GM21529 (cell line): ENCODE measurements around the gene PTPRT.

Experiments used
- ATAC-seq: cut with Tn5 transposase; IDR thresholded peaks from one replicate; pipeline ENCODE4 v1.9.1; 2021; ENCODE audit not compliant: unreplicated experiment

The PTPRT gene

DNA sequence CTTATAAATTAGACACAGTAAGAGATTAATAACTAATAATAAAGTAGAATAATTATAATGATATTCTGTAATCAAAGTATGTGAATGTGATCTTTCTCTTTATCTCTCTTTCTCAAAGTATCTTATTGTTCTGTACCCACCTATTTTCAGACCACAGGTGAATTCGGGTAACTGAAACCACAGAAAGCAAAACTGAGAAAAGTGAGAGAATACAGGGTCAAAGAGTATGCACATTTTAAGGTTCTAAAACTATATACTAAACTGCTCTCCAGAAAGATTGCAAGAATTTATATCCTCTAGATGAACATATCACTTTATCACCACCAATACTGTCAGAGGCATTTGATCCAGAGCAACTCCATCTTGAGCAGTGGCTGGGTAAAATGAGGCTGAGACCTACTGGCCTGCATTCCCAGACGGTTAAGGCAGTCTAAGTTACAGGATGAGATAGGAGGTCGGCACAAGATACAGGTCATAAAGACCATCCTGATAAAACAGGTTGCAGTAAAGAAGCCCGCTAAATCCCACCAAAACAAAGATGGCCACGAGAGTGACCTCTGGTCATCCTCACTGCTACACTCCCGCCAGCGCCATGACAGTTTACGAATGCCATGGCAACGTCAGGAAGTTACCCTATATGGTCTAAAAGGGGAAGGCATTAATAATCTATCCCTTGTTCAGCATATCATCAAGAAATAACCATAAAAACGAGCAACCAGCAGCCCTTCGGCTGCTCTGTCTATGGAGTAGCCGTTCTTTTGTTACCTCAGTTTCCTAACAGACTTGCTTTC, 211.3 kb downstream of the PTPRT start:
- ATAC-seq, result no peak

DNA sequence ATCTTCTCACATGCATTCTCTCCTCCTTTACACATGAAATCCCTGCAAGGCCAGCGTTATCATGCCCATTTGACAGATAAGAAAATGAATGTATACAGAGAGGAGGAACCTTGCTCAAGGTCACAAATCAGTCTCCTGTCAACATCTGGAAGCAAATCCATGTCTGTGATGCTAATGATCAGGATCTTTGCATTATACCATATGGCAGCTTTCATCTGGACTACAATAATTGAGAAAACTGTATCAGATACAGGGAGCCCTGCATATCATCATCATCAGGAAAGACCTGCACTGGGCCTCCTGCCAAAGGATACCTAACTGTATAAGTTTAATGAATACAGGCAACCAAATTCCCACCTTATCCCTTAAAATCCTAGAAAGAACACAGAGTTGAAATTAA, 213.7 kb downstream of the PTPRT start:
- ATAC-seq, result no peak

DNA sequence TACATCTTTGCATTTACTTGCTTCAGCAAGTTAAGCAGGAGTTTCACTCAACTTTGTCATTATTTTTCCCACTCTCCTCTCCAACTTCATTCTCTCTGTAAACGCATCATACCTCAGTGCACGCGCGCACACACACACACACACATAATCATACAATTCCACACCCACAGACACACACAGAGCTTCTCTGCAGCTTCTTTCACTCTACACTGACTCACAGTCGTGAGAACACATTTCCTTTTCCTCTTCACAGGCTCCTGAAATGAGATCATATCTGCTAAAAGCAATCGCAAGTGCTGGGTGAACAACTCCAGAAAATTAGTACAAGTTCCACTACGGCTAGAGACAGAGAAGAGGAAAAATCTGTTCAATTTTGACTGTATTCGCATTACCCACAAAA, 215.4 kb downstream of the PTPRT start:
- ATAC-seq, result no peak

DNA sequence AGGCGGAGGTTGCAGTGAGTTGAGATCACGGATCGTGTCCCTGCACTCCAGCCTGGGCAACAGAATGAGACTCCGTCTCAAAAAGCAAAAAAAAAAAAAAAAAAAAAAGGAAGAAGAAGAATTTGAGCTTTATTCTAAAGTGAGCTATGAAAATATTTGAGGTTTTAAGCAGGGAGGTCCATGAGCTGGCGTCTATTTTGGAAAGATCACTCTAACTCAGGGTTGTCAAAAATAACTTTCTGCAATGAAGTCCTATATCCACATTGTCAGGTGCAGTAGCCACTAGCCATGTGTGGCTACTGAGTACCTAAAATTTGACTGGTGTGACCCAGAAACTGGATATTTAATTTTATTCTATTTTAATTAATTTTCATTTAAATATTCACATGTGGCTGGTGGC, 217.1 kb downstream of the PTPRT start:
- no peak for ATAC-seq

DNA sequence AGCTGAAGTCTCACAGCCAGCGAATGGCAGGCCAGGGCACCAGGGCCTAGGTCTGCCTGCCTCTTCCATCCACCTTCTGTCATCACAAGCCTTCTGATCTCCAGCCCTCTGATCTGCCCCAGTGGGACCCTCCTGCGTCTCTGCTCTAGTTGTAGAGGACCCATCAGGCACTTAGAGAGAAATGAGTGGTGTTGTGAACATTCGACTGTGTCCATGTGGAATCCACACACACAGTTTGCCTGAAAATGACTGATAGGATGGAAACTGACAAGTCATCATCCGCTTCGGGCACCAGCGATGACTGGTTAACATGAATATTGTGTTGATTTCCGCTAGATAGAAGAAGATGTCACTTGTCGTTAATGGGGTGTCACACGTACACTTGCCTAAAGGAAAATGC, 221.0 kb downstream of the PTPRT start:
- no peak for ATAC-seq

DNA sequence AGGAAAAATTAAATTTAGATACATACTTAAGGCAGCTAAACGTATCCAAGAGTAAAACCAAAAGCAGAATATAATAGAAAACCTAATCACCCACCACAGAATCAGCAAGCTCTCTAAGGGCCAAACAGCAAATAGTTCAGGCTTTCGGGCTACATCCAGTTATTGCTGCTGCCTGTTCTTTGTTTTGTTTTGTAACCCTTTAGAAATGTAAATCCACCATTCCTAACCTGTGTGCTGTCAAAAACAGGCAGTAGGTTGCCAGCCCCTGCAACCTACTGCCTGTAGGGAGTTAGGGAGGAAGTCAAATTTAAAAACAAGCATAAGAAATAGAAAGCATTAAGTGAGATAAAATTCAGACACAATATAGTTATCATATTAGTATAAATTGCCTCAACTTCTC, 225.9 kb downstream of the PTPRT start:
- ATAC-seq, result no peak

DNA sequence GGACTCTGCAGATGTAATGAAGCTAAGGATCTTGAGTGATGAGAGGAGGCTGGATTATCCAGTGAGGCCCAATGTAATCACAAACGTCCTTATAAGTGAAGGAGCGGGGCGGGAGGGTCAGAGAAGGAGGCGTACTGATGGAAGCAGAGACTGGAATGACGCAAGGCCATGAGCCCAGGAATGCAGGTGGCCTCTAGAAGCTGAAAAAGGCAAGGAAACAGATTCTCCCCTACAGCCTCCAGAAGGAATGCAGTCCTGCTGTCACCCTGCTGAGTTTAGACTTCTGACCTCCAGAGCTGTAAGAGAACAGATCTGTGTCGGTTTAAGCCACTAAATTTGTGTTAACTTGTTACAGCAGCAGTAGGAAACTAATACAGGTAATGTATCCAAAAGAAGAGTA, 227.9 kb downstream of the PTPRT start:
- no peak for ATAC-seq

DNA sequence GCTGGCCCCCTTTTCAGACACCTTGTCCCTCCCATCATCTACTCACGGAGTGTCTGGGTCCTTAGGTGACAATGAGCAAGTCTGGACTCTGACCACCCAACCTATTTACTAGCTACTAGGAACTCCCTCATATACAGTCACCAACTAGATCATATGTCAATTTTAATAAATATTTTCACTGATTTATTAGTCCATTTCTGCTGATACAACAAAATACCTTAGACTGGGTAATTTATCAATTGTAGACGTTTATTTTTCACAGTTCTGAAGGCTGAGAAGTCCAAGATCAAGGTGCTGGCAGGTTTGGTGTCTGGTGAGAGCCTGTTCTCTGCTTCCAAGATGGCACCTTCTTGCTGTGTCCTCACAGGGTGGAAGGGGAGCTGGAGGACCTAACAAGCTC, 229.7 kb downstream of the PTPRT start:
- ATAC-seq, result no peak

DNA sequence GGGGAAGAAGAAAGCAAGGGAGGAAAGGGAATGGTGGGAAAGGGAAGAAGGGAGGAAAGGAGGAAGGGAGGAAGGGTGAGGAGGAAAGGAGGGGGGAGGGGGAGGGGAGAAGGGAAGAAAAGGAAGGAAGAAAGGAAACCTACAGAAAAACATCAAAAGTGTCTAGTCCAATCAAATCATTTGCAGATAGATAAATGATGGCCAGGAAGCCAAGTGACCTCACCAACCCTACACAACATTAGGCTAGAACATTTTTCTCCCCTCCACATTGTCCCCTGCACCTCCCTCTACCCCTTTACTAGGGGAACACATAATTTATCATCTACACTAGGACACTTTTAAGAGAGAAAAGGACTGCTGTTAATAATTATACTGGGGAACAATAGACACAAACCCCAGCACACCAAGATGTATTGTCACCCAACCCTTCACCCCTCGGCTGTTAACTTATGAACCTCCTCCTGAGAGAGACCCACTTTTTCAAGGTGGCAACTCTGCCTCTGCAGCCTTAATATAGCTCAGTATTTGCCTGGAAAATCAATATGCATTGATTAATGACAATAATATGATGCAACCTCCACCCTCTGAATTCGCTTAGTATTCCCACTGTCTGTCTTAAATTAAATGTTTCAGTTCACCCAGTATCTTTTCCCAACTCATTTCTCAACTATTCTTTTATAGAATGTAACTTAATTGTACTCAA, 231.2 kb downstream of the PTPRT start:
- no peak for ATAC-seq

DNA sequence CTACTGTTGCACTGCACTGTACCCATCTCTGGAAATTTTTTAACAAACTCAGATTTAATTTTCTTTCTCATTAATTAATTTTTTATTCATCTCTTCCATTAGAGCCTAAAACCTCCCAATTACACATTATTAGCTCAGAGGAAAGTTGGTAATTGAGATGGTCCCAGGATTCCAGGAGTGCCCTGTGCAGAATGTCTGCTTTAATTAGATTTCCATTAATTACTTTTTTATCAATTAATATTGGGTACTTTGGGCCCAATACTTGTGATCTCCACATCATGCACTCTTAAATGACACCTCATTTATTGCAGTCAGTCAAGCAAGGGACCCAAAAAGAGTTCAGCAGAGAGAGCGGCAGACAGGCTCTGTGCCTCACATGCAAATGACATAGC, 232.0 kb downstream of the PTPRT start:
- ATAC-seq, result no peak

DNA sequence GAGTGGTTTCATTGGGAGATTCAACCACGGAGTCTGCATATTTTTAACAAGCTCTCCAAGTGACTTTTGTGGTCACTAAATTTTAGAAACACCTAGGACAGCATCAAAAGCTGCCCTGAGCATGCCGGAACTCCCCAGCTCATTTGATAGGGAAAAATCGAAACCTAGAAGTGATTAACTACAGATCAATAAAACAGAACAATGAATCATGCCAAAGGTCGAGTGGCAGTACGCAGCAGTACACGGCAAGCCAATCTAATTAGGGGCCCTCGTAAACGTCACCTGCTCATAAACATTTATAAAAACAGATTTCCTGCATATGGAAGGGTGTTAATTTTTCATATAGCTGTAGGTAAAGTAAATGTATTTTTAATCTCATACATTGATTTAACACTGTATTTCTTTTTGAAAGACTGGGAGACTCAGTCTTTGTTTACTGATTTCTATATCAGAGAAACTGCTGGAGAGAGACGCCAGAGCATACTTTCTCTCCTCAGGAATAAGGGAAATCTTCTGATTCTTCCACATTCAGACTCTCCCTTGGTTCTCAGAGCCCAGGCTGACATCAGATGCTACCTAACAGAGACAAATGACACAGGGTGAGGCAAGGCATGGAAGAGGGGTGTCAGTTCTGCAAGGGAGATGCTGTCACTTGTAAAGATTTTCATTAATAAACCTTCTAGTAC, 232.5 kb downstream of the PTPRT start:
- no peak for ATAC-seq

DNA sequence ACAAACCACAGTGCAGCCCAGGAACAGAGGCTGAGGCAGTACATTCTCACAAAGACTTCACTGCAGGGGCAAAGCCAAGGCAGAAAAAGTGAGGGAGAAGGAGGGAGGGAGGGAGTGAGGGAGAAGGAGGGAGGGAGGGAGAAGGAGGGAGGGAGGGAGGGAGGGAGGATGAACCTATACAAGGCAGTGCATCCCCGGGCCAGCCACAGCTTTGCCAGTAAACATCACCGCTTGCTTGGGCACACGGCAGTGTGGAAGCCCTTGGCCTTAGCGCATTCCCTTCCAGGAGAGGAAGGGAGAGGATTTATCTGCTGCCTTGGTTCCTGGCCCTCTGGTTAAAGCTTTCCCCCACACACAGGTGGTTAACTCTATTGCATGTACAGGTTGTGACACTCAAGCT, 234.0 kb downstream of the PTPRT start:
- no peak for ATAC-seq

DNA sequence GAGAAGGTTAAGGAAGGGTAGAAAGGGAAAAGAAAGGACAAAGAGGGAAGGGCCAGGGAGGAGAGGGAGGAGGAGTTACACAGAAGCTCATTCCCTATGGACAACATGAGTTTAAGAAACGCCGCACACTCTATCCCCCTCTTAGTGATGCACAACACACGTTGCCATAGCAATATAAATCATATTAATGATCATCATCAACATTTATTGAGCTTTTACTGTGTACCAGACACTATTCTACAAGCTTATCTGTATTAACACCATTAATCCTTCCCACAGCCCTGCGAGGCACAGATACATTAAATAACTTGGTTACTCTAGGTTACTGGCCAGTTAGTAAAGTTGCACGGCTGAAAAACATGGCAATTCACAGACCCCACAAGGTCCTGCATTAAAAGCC, 234.8 kb downstream of the PTPRT start:
- ATAC-seq, result no peak

DNA sequence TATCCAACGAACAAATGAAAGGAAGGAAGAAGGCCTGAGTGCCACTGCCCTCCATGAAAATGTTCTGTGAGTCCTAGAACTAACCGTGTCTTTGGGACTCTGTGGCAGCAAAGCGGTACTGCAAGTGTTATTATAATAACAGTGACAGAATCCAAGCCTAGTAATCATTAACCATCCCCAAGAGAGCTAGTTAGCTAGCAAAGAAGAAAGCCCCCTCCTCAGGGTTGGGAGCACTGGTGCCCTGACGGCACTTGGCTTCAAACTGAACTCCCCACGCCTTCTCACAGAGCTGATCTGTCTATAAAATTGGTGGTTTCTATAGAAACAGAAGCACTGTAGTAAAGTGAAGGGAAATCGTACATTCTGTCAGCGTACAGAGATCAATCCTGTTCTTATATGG, 239.8 kb downstream of the PTPRT start:
- no peak for ATAC-seq

DNA sequence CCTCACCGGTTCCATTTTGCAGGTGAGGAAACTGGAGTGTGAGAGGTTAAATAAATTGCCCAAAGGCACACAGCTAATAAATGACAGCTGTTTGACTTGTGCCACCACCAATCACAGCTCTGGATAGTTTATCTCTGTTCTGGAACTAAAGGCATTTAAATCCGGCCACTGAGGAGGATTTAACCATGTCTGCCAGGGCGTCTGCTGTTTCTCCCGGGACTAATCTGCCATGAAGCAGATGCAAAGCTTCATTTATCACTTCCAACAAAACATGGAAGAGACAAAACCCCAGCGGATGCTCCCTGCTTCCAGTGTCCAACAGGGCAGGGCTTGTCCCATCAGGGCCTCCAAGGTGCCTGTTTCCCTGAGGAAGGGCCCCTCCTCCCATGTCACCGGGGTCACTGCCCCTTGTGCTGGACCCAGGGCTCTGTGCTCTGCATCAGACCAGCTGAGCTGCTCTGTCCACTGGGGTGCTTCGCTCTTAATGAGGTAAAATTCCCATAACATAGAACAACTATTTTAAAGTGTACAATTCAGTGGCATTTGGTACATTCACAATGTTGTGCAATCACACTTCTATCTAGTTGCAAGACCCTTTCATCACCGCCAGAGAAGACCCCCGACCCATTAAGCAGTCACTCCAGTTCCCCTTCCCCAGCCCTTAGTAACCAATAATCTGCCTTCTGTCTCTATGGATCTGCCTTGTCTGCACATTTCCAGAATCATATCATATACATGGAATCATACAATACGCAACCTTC, 244.3 kb downstream of the PTPRT start:
- ATAC-seq, result no peak

DNA sequence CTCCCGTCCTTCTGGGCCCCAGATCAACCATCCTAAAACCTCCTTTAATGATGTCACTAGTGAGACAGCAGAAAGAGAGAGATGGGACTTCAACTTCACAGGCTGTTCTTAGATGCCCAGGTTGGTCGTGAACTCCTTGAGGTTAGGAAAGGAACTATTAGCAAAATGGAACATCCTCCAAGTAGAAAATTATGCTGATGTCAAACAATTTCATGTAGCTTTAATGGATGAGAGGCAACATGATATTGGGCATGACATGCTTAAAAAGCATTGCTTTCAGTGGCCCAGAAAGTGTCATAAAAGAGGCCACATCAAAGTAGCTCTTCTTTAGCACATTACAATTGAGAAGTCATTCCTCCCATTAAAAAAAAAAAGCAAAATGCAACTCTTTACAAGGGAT, 248.1 kb downstream of the PTPRT start:
- no peak for ATAC-seq

DNA sequence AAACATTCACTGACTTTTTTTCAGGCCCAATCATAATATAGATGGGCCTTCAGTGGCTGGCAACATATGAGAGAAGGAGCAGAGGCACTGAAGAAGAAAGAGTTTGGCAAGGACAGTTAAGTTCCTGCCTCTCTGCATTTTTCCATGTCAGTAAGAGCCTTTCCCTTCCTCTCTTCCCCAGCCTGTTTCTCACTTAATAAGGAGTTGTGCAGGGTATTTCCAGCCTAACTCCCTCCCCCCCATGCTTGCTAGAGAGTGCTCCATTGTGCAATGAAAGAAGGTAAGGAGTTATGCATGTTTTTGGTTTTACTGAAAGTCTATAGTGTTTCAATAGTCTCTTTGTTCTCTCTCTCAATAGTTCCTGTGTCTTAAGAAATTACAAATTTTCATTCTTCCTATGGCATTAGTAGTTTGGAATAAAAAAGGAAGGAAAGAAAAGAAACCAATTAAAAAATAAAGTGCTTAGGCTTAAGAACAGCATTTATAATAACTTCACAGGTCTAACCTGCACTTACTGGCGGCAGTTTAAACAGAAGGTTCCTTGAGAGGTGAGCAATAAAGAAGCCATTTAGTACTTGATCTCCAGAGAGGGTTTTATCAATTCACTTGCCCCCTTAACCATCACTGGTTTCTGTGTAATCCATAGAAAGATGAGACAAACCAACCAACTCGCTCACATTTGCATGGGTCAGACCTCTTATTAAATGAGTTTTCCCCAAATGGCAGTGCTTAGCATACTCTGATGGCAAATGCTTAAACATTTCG, 251.1 kb downstream of the PTPRT start:
- no peak for ATAC-seq

DNA sequence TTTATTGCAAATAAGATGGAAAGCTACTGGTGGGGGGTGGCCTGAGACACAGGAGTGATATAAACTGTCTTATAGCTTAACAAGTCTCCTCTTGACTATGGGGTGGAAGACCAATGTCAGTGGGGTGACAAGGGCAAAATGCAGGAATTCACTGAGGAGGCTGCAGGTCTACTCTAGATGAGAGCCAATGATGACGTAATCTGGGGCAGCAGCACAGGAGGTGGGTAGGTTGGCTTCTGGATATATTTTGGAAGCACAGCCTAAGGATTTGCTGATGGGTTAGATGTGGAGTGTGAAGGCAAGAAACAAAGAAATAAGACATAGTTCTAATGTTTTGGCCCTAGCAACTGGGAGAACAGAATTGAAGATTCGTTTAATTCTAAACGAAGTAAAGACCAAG, 253.2 kb downstream of the PTPRT start:
- ATAC-seq, result no peak

DNA sequence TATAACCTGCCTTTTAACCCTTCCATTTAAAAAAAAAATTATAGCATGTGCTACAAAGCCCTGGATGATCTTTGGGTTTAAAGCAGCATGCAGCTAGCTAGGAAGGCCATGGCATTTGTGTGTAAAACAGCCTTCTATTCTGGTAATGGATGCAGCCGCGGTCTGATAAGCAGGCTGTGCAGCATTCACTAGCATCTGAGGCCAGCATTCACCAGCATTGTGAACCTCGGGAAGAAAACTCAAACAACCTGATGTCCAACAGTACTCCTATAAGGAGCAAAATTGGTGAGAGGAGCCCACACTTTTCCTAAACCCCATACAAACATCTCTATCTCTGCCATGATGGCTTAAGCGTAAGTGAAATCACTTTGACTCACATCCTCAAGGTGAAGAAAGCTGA, 265.5 kb downstream of the PTPRT start:
- ATAC-seq, result no peak

DNA sequence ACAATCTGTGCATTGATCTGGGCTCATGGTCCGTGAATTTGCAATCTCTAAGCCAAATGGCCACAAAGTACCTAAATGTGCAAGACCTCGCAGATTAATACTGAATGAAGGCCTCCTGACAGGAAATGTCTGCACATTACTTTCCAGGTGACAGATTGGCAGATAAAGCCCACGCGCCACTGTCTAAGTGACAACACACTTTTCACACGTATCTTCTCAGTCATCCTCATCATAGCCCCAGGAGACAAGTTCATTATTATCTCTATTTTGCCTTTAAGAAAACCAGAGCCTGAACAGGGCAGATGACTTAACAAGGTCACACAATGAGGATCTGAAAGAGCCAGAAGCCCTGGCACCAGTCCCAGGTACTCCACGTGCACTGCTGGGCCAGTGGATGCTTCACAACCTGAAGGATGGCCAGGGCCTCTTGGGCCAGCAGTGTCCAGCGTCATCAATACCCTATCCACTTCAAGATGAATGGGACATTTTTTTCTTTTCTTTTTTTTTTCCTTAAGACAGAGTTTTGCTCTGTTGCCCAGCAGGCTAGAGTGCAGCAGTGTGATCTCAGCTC, 266.3 kb downstream of the PTPRT start:
- ATAC-seq, result no peak
